Skin epidermis (tissue), 12 donors: ENCODE measurements around the gene ENOX1.
A peak's percentile ranks its signal among the peaks of the same experiment; 100 is the strongest.

Source experiments
- H3K27ac ChIP-seq, 21 experiments: fragments of 200-600 bp; sonication (generic) in 11 of 21; one replicate each; pipeline ENCODE4 v1.5.0; 2020; ENCODE audit warnings: mild to moderate bottlenecking in 3 of 21, inconsistent platforms in 2 of 21, moderate library complexity in 2 of 21
- H3K4me3 ChIP-seq, 7 experiments: fragments of 200-600 bp; sonication (generic) in 2 of 7; one replicate each; pipeline ENCODE4 v1.5.0; 2020; ENCODE audit warnings: inconsistent platforms in 2 of 7, mild to moderate bottlenecking in 2 of 7, moderate library complexity in 1 of 7

The ENOX1 gene

GRCh38 chr13:43787518-43787891 lies 733 bp upstream of the ENOX1 start:
- peak overlapping the region in 5 of 21 experiments; percentile 20 to 68 (median 44) for H3K27ac ChIP-seq
- peak overlapping the region; percentile 45 to 56 (median 53) for H3K4me3 ChIP-seq

- H3K27ac ChIP-seq = peak overlapping the region in 9 of 21 experiments; percentile 2 to 68 (median 36)
- H3K4me3 ChIP-seq = peak overlapping the region; percentile 45 to 56 (median 53)
These were observed 353 bp downstream of the ENOX1 start for GRCh38 chr13:43786472-43786765.

GRCh38 chr13:43785650-43786471 lies 911 bp downstream of the ENOX1 start:
- Histone ChIP-seq H3K27ac (peak overlapping the region in 7 of 21 experiments; percentile 2 to 66 (median 23)), H3K4me3 (peak overlapping the region; percentile 45 to 56 (median 53))

GRCh38 chr13:43785261-43785649 lies 1.5 kb downstream of the ENOX1 start:
- Histone ChIP-seq H3K27ac (peak overlapping the region in 2 of 21 experiments; percentile 9 to 23), H3K4me3 (peak overlapping the region; percentile 45 to 56 (median 53))

GRCh38 chr13:43784496-43784895 lies 2.3 kb downstream of the ENOX1 start:
- H3K4me3 ChIP-seq = no peak overlapping the region

GRCh38 chr13:43783820-43784219 lies 3.0 kb downstream of the ENOX1 start:
- no peak overlapping the region for H3K27ac ChIP-seq
- H3K4me3 ChIP-seq = no peak overlapping the region

More at GRCh38 chr13:43784496-43784895, 2.3 kb downstream of the ENOX1 start:
- H3K27ac ChIP-seq = no peak overlapping the region

- Histone ChIP-seq H3K27ac (no peak overlapping the region), H3K4me3 (no peak overlapping the region)
These were observed 4.1 kb downstream of the ENOX1 start for GRCh38 chr13:43782686-43783085.

GRCh38 chr13:43780666-43781065 lies 6.1 kb downstream of the ENOX1 start:
- H3K4me3 ChIP-seq = no peak overlapping the region
- no peak overlapping the region for H3K27ac ChIP-seq

GRCh38 chr13:43776501-43777079 lies 10.2 kb downstream of the ENOX1 start:
- Histone ChIP-seq H3K4me3 (no peak overlapping the region), H3K27ac (no peak overlapping the region)

- no peak overlapping the region for H3K4me3 ChIP-seq
- H3K27ac ChIP-seq = no peak overlapping the region
These were observed 10.8 kb downstream of the ENOX1 start for GRCh38 chr13:43776006-43776405.

- no peak overlapping the region for H3K27ac ChIP-seq
- no peak overlapping the region for H3K4me3 ChIP-seq
These were observed 13.2 kb downstream of the ENOX1 start for GRCh38 chr13:43773602-43774001.

GRCh38 chr13:43770871-43771270 lies 15.9 kb downstream of the ENOX1 start:
- no peak overlapping the region for H3K27ac ChIP-seq
- H3K4me3 ChIP-seq = no peak overlapping the region

GRCh38 chr13:43769529-43769928 lies 17.2 kb downstream of the ENOX1 start:
- no peak overlapping the region for H3K4me3 ChIP-seq
- no peak overlapping the region for H3K27ac ChIP-seq

- no peak overlapping the region for H3K27ac ChIP-seq
- no peak overlapping the region for H3K4me3 ChIP-seq
These were observed 19.3 kb downstream of the ENOX1 start for GRCh38 chr13:43767341-43767931.

GRCh38 chr13:43766725-43767124 lies 20.0 kb downstream of the ENOX1 start:
- Histone ChIP-seq H3K27ac (no peak overlapping the region), H3K4me3 (no peak overlapping the region)

- Histone ChIP-seq H3K27ac (no peak overlapping the region), H3K4me3 (no peak overlapping the region)
These were observed 22.4 kb downstream of the ENOX1 start for GRCh38 chr13:43764349-43764748.

- Histone ChIP-seq H3K27ac (no peak overlapping the region), H3K4me3 (no peak overlapping the region)
These were observed 23.5 kb downstream of the ENOX1 start for GRCh38 chr13:43763143-43763759.

- H3K27ac ChIP-seq = no peak overlapping the region
- H3K4me3 ChIP-seq = no peak overlapping the region
These were observed 25.0 kb downstream of the ENOX1 start for GRCh38 chr13:43761616-43762315.

GRCh38 chr13:43760257-43760656 lies 26.5 kb downstream of the ENOX1 start:
- H3K4me3 ChIP-seq = no peak overlapping the region
- no peak overlapping the region for H3K27ac ChIP-seq

GRCh38 chr13:43758834-43759233 lies 27.9 kb downstream of the ENOX1 start:
- H3K27ac ChIP-seq = no peak overlapping the region
- no peak overlapping the region for H3K4me3 ChIP-seq
